ENCODE measurements around the gene RAPSN.
"Not testable (repeated sequence)": the region's sequence is repeated elsewhere in the genome, so short reads cannot be mapped to it uniquely, and the experiment has no call there.

RAPSN gene

GRCh38 chr11:47464483-47464882 is 15.5 kb upstream of the RAPSN start:
- no peak for DNase-seq
- Histone ChIP-seq H3K27ac (no peak overlapping the region), H3K36me3 (peaks cover 32% of the 10 kb centered on the region), H3K9me3 (ENCODE audit: severe bottlenecking) (no peaks in the 10 kb centered on the region), H3K4me3 (ENCODE audit: low read depth, low read length) (no peak overlapping the region), H3K27me3 (ENCODE audit: insufficient read depth, low read depth, severe bottlenecking) (no peaks in the 10 kb centered on the region)
- TF ChIP-seq, protein P1, sequence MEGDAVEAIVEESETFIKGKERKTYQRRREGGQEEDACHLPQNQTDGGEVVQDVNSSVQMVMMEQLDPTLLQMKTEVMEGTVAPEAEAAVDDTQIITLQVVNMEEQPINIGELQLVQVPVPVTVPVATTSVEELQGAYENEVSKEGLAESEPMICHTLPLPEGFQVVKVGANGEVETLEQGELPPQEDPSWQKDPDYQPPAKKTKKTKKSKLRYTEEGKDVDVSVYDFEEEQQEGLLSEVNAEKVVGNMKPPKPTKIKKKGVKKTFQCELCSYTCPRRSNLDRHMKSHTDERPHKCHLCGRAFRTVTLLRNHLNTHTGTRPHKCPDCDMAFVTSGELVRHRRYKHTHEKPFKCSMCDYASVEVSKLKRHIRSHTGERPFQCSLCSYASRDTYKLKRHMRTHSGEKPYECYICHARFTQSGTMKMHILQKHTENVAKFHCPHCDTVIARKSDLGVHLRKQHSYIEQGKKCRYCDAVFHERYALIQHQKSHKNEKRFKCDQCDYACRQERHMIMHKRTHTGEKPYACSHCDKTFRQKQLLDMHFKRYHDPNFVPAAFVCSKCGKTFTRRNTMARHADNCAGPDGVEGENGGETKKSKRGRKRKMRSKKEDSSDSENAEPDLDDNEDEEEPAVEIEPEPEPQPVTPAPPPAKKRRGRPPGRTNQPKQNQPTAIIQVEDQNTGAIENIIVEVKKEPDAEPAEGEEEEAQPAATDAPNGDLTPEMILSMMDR (IDR thresholded peaks at IDR 0.05; ENCODE audit: low read depth, low read length), result no peak

- DNase-seq, result no peak
- Histone ChIP-seq H3K27ac (no peak overlapping the region), H3K4me3 (ENCODE audit: low read depth, low read length) (no peak overlapping the region), H3K36me3 (peaks cover 14% of the 10 kb centered on the region), H3K9me3 (ENCODE audit: severe bottlenecking) (no peaks in the 10 kb centered on the region), H3K27me3 (ENCODE audit: insufficient read depth, low read depth, severe bottlenecking) (no peaks in the 10 kb centered on the region)
- TF ChIP-seq, protein P1 (IDR thresholded peaks at IDR 0.05; ENCODE audit: low read depth, low read length), result no peak
Observed at GRCh38 chr11:47461876-47462275, 12.9 kb upstream of the RAPSN start.

GRCh38 chr11:47460571-47461235 is 11.8 kb upstream of the RAPSN start:
- Histone ChIP-seq H3K27me3 (ENCODE audit: insufficient read depth, low read depth, severe bottlenecking) (no peaks in the 10 kb centered on the region), H3K27ac (no peak overlapping the region), H3K9me3 (ENCODE audit: severe bottlenecking) (no peaks in the 10 kb centered on the region), H3K4me3 (ENCODE audit: low read depth, low read length) (no peak overlapping the region), H3K36me3 (peaks cover 12% of the 10 kb centered on the region)
- DNase-seq, result no peak
- TF ChIP-seq, protein P1 (IDR thresholded peaks at IDR 0.05; ENCODE audit: low read depth, low read length), result no peak

- H3K4me3 ChIP-seq (ENCODE audit: low read depth, low read length); H3K9me3 ChIP-seq (ENCODE audit: severe bottlenecking); H3K27ac ChIP-seq; H3K27me3 ChIP-seq (ENCODE audit: insufficient read depth, low read depth, severe bottlenecking); H3K36me3 ChIP-seq: not testable (repeated sequence)
- peak; percentile 82 for DNase-seq
- TF ChIP-seq, protein P1 (IDR thresholded peaks at IDR 0.05; ENCODE audit: low read depth, low read length), result peak; percentile 89
Observed at GRCh38 chr11:47454258-47454671, 5.3 kb upstream of the RAPSN start.

- no peak for DNase-seq
- H3K36me3 ChIP-seq, result no peaks in the 10 kb centered on the region
- TF ChIP-seq, protein P1 (IDR thresholded peaks at IDR 0.05; ENCODE audit: low read depth, low read length), result no peak
Observed at GRCh38 chr11:47453365-47453764, 4.4 kb upstream of the RAPSN start.

GRCh38 chr11:47451990-47452389 is 3.1 kb upstream of the RAPSN start:
- Histone ChIP-seq H3K27me3 (ENCODE audit: insufficient read depth, low read depth, severe bottlenecking) (no peaks in the 10 kb centered on the region), H3K27ac (no peak overlapping the region), H3K4me3 (ENCODE audit: low read depth, low read length) (no peak overlapping the region), H3K36me3 (no peaks in the 10 kb centered on the region), H3K9me3 (ENCODE audit: severe bottlenecking) (no peaks in the 10 kb centered on the region)
- DNase-seq, result no peak
- TF ChIP-seq, protein P1 (IDR thresholded peaks at IDR 0.05; ENCODE audit: low read depth, low read length), result no peak

More at GRCh38 chr11:47453365-47453764, 4.4 kb upstream of the RAPSN start:
- Histone ChIP-seq H3K4me3 (ENCODE audit: low read depth, low read length) (no peak overlapping the region), H3K27ac (no peak overlapping the region), H3K9me3 (ENCODE audit: severe bottlenecking) (no peaks in the 10 kb centered on the region), H3K27me3 (ENCODE audit: insufficient read depth, low read depth, severe bottlenecking) (no peaks in the 10 kb centered on the region)
